GM12878 (cell line): Measurements from ENCODE around the gene MXRA8. TPM values are rescaled to one million over a fixed set of nuclear protein-coding genes. Genes with fewer than 3 reads are reported as not detected.
A peak's percentile ranks its signal among the peaks of the same experiment; 100 is the strongest.

Source experiments
- ATAC-seq: fragments of 200-7000 bp; cut with Tn5 transposase; 3 replicates; pipeline ENCODE4 v1.9.1; 2020; ENCODE audit warnings: mild to moderate bottlenecking, moderate library complexity
- BruUV-seq: library from RNA; stranded (reverse); fragments of 400-500 nt; replicated peaks from 2 replicates; lab custom pipeline; 2021; lab: Mats Ljungman, UMichigan
- CTCF ChIA-PET: fragments of 300-600 bp; sonication (Branson Sonifier 250); formaldehyde crosslinking; extraction: SDS; loops from one replicate; lab custom pipeline; 2021; ENCODE audit warnings: inconsistent platforms; lab: Yijun Ruan, JAX
- POLR2A ChIA-PET: fragments of 350-600 bp; formaldehyde crosslinking; extraction: SDS; loops from one replicate; lab custom pipeline; 2021; ENCODE audit warnings: inconsistent platforms; lab: Charles Lee
- RAD21 ChIA-PET: fragments of 300-600 bp; sonication (Branson Sonifier 250); formaldehyde crosslinking; loops from one replicate; lab custom pipeline; 2023; ENCODE audit warnings: antibody characterized with exemption; ENCODE audit not compliant: unreplicated experiment; lab: Charles Lee
- SMC1A ChIA-PET: fragments of 300-600 bp; sonication (Branson Sonifier 250); formaldehyde crosslinking; loops from one replicate; lab custom pipeline; 2023; ENCODE audit not compliant: unreplicated experiment, uncharacterized antibody; lab: Charles Lee
- DNase-seq: peaks from one replicate; pipeline ENCODE4 v3.0.0-alpha.2; 2011; ENCODE audit warnings: low read depth, low spot score
- FAIRE-seq: peaks from 3 replicates; lab custom pipeline; 2011; peaks lifted over from hg19 to GRCh38; lab: Jason Lieb, UNC
- H2AFZ ChIP-seq: 2 replicates; pipeline ENCODE4 v1.6.0; 2011; ENCODE audit warnings: low read depth, low read length, control low read depth; ENCODE audit not compliant: control insufficient read depth
- H3K27ac ChIP-seq: 2 replicates; pipeline ENCODE4 v1.5.1; 2011; ENCODE audit warnings: control low read depth; ENCODE audit not compliant: control insufficient read depth, insufficient read depth
- H3K27me3 ChIP-seq, 2 experiments: replicated peaks in 1 of 2; 2 replicates each; pipeline versions ENCODE4 v1.6.0 to v1.6.1; 2011; ENCODE audit warnings: low read length in 1 of 2; ENCODE audit not compliant: control insufficient read depth in 2 of 2, insufficient read depth in 2 of 2
- H3K36me3 ChIP-seq, 2 experiments: 2 replicates each; pipeline ENCODE4 v1.5.1; 2011; ENCODE audit warnings: low read length in 1 of 2; ENCODE audit not compliant: control insufficient read depth in 2 of 2, insufficient read depth in 2 of 2
- H3K4me1 ChIP-seq: 2 replicates; pipeline ENCODE4 v1.6.1; 2011; ENCODE audit warnings: mild to moderate bottlenecking, low read length, moderate library complexity, mixed read lengths; ENCODE audit not compliant: control insufficient read depth, insufficient read depth
- H3K4me2 ChIP-seq: 2 replicates; pipeline ENCODE4 v1.6.0; 2011; ENCODE audit warnings: control low read depth; ENCODE audit not compliant: control insufficient read depth, insufficient read depth
- H3K4me3 ChIP-seq: fragments of 200-600 bp; sonication (generic); 2 replicates; pipeline ENCODE4 v1.5.1; 2016
- H3K79me2 ChIP-seq: 2 replicates; pipeline ENCODE4 v1.6.0; 2011; ENCODE audit warnings: low read length; ENCODE audit not compliant: control insufficient read depth, insufficient read depth
- H3K9ac ChIP-seq: 2 replicates; pipeline ENCODE4 v1.8.0; 2011; ENCODE audit warnings: low read length, control low read depth, mixed read lengths; ENCODE audit not compliant: control insufficient read depth, insufficient read depth
- H3K9me3 ChIP-seq: replicated peaks from 3 replicates; pipeline ENCODE4 v1.5.1; 2011; ENCODE audit warnings: mild to moderate bottlenecking, low read length; ENCODE audit not compliant: control insufficient read depth, insufficient read depth
- H4K20me1 ChIP-seq: 2 replicates; pipeline ENCODE4 v1.6.0; 2011; ENCODE audit not compliant: control insufficient read depth, insufficient read depth
- CTCF ChIP-seq, 3 experiments: IDR thresholded peaks in 2 of 3; conservative IDR thresholded peaks in 1 of 3; 2 replicates each; pipeline ENCODE4 v1.5.1; 2011; ENCODE audit warnings: low read depth in 3 of 3, low read length in 3 of 3, mild to moderate bottlenecking in 3 of 3, control low read depth in 2 of 3, moderate library complexity in 2 of 3, inconsistent platforms in 1 of 3, mixed read lengths in 1 of 3; ENCODE audit not compliant: control insufficient read depth in 2 of 3, insufficient read depth in 1 of 3; ENCODE audit errors: extremely low read depth in 1 of 3
- MYC ChIP-seq: IDR thresholded peaks from 2 replicates; pipeline ENCODE4 v1.6.1; 2011; ENCODE audit warnings: mild to moderate bottlenecking, low read length, moderate library complexity, inconsistent platforms; ENCODE audit not compliant: insufficient read depth, insufficient replicate concordance, insufficient read length, severe bottlenecking
- POLR2A ChIP-seq: IDR thresholded peaks from 2 replicates; pipeline ENCODE4 v1.6.1; 2011; ENCODE audit warnings: low read depth, mild to moderate bottlenecking, low read length
- SMC3 ChIP-seq: IDR thresholded peaks from 2 replicates; pipeline ENCODE4 v1.6.1; 2011; ENCODE audit warnings: low read length, improper control_type of control experiment, borderline replicate concordance
- ZZZ3 ChIP-seq: IDR thresholded peaks from 2 replicates; pipeline ENCODE4 v1.6.1; 2011; ENCODE audit warnings: low read depth; ENCODE audit not compliant: control insufficient read depth, insufficient read length
- WGBS: methylation state at CpG from one replicate; pipeline ENCODE4 v1.1.6; 2016; ENCODE audit warnings: low lambda C conversion rate; ENCODE audit not compliant: insufficient replicate concordance, insufficient coverage; ENCODE audit errors: missing lambda C conversion rate; 5-methylcytosine and 5-hydroxymethylcytosine counted together
- in situ Hi-C: fragments of 300-500 bp; cut with MboI; formaldehyde crosslinking; loops from 9 replicates; pipeline ENCODE4 v1.14.3; 2018; ENCODE audit warnings: mixed read lengths
- intact Hi-C: fragments of 100-400 bp; cut with micrococcal nuclease; formaldehyde crosslinking; loops from one replicate; pipeline ENCODE4 v1.14.2; 2022; ENCODE audit not compliant: unreplicated experiment
- polyA plus RNA-seq, 11 experiments: library from polyadenylated mRNA; depleted of rRNA in 4 of 11; unstranded in 6 of 11; stranded (reverse) in 5 of 11; fragments of >200 nt; fragmentation: Nextera tagmentation in 4 of 11; fragmentation: Illumina TruSeq in 1 of 11; extraction: Ambion mirVana in 4 of 11; extraction: Trizol in 1 of 11; gene quantifications; 1 replicate in 1 of 11; 2 replicates in 10 of 11; pipeline versions ENCODE4 v1.2.1 to v1.2.3, GENCODE V29; 2011 to 2016; ENCODE audit warnings: inconsistent platforms in 2 of 11, missing spikeins in 2 of 11, low read depth in 1 of 11
- total RNA-seq, 4 experiments: library from RNA; depleted of rRNA in 3 of 4; stranded (reverse); fragments of >200 nt in 3 of 4; fragmentation: Illumina TruSeq in 1 of 4; extraction: Trizol in 1 of 4; gene quantifications; 2 replicates each; pipeline versions ENCODE4 v1.2.1 to v1.2.3, GENCODE V29; 2013 to 2021

MXRA8 gene
- total and polyA plus RNA-seq, 10 of the 15 experiments (the other 5 are each of a cell fraction or from before 2014, with no cell fraction given) = 0.11 to 0.54 (median 0.21) TPM; not detected in 6

GRCh38 chr1:1310476-1311053, 47.8 kb downstream of the MXRA8 start:
- Histone ChIP-seq H2AFZ (no peak overlapping the region), H3K79me2 (peaks cover 24% of the 10 kb centered on the region), H3K27ac (no peak overlapping the region), H3K4me3 (no peak overlapping the region), H4K20me1 (no peaks in the 10 kb centered on the region), H3K4me2 (no peak overlapping the region), H3K4me1 (peaks cover 16% of the 10 kb centered on the region), H3K9ac (no peak overlapping the region), H3K36me3 (peaks cover 3 to 34% of the 10 kb centered on the region in 2 experiments; a peak in 3 of 4 replicates), H3K9me3 (no peaks in the 10 kb centered on the region), H3K27me3 (no peaks in the 10 kb centered on the region)
- WGBS = 81% methylated on average over 19 of the region's 21 CpGs
- FAIRE-seq (no peak), ATAC-seq (no peak), DNase-seq (no peak)
- in situ Hi-C loops = no loop called here
- TF ChIP-seq MYC (no peak), POLR2A (peak; percentile 31; the same call in 1 of the 2 replicates), ZZZ3 (no peak)
- SMC1A ChIA-PET = no interaction called here
- no TSS peak for BruUV-seq
- POLR2A ChIA-PET = interaction anchor here (0.6 kb wide), 1 partner anchor 37 kb away, joined by 5 read pairs; the partner anchor contains the start of gene UBE2J2
- intact Hi-C loops = no loop called here
- RAD21 ChIA-PET = no interaction called here
- CTCF ChIA-PET = no interaction called here

- Histone ChIP-seq H3K36me3 (peaks cover 3 to 31% of the 10 kb centered on the region in 2 experiments; a peak in 3 of 4 replicates), H4K20me1 (no peaks in the 10 kb centered on the region), H3K27me3 (no peaks in the 10 kb centered on the region), H3K4me1 (peaks cover 21% of the 10 kb centered on the region), H3K4me2 (peak overlapping the region; percentile 86; the same call in 1 of the 2 replicates), H3K79me2 (peaks cover 26% of the 10 kb centered on the region), H3K27ac (no peak overlapping the region), H3K9me3 (no peaks in the 10 kb centered on the region), H2AFZ (no peak overlapping the region), H3K9ac (no peak overlapping the region), H3K4me3 (no peak overlapping the region)
- 67% methylated on average over 3 of the region's 3 CpGs for WGBS
- TF ChIP-seq CTCF (IDR thresholded peaks at IDR 0.05 in 2 of 3, conservative IDR thresholded peaks at IDR 0.05 in 1 of 3; ENCODE audit: control insufficient read depth in 2 of 3, extremely low read depth in 1 of 3, insufficient read depth in 1 of 3, low read depth in 3 of 3, low read length in 3 of 3) = 0 out of 6 replicates have a peak, but pooled peaks of 1 of the 3 experiments have one; percentile 6
- TF ChIP-seq SMC3 = no peak
- ChIA-PET CTCF (interaction anchor here (1.4 kb wide), 1 partner anchor 62 kb away, joined by 5 read pairs; no protein-coding TSS in a partner anchor), POLR2A (no interaction called here), SMC1A (no interaction called here), RAD21 (interaction anchor here (1.0 kb wide), 1 partner anchor 59 kb away, joined by 3 read pairs; no protein-coding TSS in a partner anchor)
- ATAC-seq = no peak
- no peak for FAIRE-seq
- BruUV-seq = no TSS peak
- DNase-seq = no peak
- intact Hi-C loops (no loop called here), in situ Hi-C loops (no loop called here)
Observed at GRCh38 chr1:1310109-1310385, 48.3 kb downstream of the MXRA8 start.
